ENCODE measurements around the gene TBXAS1.

The TBXAS1 gene

DNA sequence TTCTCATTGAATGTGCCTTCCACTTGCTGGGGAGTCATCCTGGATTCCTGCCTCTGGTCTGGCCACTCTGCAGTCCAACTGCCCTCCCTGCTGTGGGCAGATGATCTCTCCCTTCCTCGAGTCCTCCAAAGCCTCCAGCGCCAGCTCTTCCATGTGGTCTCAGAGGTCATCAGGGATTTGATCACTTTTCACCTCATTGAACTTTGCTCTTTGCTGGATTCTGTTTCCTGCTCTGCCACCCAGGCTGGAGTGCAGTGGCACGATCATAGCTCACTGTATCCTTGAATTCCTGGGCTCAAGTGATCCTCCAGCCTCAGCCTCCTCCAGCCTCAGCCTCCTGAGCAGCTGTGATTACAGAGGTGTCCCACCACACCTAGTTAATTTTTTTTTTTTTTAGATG is 22.1 kb upstream of the TBXAS1 start:
- Histone ChIP-seq H3K27me3 (ENCODE audit: control insufficient read depth, insufficient read depth, low read length) (no peaks in the 10 kb centered on the region), H3K9me3 (ENCODE audit: control insufficient read depth, insufficient read depth, low read length) (no peaks in the 10 kb centered on the region; the same call in 1 of the 2 replicates), H3K4me3 (ENCODE audit: low read length) (no peak overlapping the region), H3K4me1 (ENCODE audit: control insufficient read depth, insufficient read depth, low read length) (no peaks in the 10 kb centered on the region), H3K36me3 (ENCODE audit: control insufficient read depth, insufficient read depth, low read length) (no peaks in the 10 kb centered on the region), H3K27ac (ENCODE audit: low read length) (no peak overlapping the region)
- no CpG with 5 or more reads among the region's 3 CpGs for WGBS (ENCODE audit: insufficient coverage, insufficient read length)
- no peak for DNase-seq (ENCODE audit: low read depth, low spot score)

DNA sequence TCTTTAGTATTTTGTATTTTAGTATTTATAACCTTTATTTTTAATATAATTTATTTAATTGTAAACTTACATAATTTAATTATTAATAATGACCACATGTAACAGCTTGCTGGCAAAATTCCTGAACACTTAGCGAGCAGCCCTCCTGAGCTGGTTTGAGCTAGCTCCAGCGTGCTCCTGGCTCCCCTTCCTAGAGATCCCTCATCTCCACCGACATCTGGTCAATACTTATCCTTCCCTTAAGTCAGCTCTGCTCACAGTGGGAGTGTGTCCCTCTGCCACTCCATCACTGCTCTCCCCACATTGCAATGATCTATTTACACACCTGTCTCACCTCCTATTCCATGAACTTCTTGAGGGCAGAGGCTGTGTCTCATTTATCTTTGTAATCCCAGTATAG is 20.6 kb upstream of the TBXAS1 start:
- no peak for DNase-seq (ENCODE audit: low read depth, low spot score)
- no peak overlapping the region for H3K4me3 ChIP-seq (ENCODE audit: low read length)
- H3K9me3 ChIP-seq (ENCODE audit: control insufficient read depth, insufficient read depth, low read length), result no peaks in the 10 kb centered on the region; the same call in 1 of the 2 replicates
- no CpG with 5 or more reads among the region's 3 CpGs for WGBS (ENCODE audit: insufficient coverage, insufficient read length)
- no peaks in the 10 kb centered on the region for H3K4me1 ChIP-seq (ENCODE audit: control insufficient read depth, insufficient read depth, low read length)
- no peaks in the 10 kb centered on the region for H3K36me3 ChIP-seq (ENCODE audit: control insufficient read depth, insufficient read depth, low read length)
- H3K27me3 ChIP-seq (ENCODE audit: control insufficient read depth, insufficient read depth, low read length), result no peaks in the 10 kb centered on the region
- H3K27ac ChIP-seq (ENCODE audit: low read length), result no peak overlapping the region

DNA sequence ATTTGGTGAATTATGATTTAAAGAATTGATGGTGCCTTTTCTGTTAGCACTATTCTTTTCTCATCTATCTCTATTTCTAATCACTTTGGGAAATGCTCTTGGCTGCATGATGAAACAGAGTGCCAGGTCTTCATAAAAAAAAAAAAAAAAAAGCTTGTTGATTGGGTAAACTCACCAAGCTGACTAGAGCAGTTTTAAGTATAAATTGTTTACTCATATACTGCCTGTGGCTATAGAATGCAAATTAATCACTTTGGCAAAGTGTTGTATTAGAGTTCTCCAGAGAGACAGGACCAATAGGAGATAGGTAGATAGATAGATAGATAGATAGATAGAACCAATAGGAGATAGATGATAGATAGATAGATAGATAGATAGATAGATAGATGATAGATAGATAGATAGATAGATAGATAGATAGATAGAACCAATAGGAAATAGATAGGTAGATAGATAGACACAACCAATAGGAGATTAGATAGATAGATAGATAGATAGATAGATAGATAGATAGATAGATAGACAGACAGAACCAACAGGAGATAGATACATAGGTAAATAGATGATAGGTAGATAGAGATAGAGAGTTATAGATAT is 20.1 kb upstream of the TBXAS1 start:
- H3K4me3 ChIP-seq (ENCODE audit: low read length), result no peak overlapping the region
- H3K9me3 ChIP-seq (ENCODE audit: control insufficient read depth, insufficient read depth, low read length), result no peaks in the 10 kb centered on the region
- H3K27ac ChIP-seq (ENCODE audit: low read length), result no peak overlapping the region
- no peak for DNase-seq (ENCODE audit: low read depth, low spot score)
- no peaks in the 10 kb centered on the region for H3K36me3 ChIP-seq (ENCODE audit: control insufficient read depth, insufficient read depth, low read length)
- H3K4me1 ChIP-seq (ENCODE audit: control insufficient read depth, insufficient read depth, low read length), result no peaks in the 10 kb centered on the region
- no peaks in the 10 kb centered on the region for H3K27me3 ChIP-seq (ENCODE audit: control insufficient read depth, insufficient read depth, low read length)

GRCh38 chr7:139811066-139811465 is 18.0 kb upstream of the TBXAS1 start:
- Histone ChIP-seq H3K4me1 (ENCODE audit: control insufficient read depth, insufficient read depth, low read length) (no peaks in the 10 kb centered on the region), H3K27ac (ENCODE audit: low read length) (no peak overlapping the region), H3K4me3 (ENCODE audit: low read length) (no peak overlapping the region), H3K36me3 (ENCODE audit: control insufficient read depth, insufficient read depth, low read length) (no peaks in the 10 kb centered on the region), H3K27me3 (ENCODE audit: control insufficient read depth, insufficient read depth, low read length) (no peaks in the 10 kb centered on the region), H3K9me3 (ENCODE audit: control insufficient read depth, insufficient read depth, low read length) (no peaks in the 10 kb centered on the region)
- DNase-seq (ENCODE audit: low read depth, low spot score), result no peak
- WGBS (ENCODE audit: insufficient coverage, insufficient read length), result no CpG with 5 or more reads among the region's 2 CpGs

- no peak for DNase-seq (ENCODE audit: low read depth, low spot score)
- whole genome bisulfite sequencing (ENCODE audit: insufficient coverage, insufficient read length), result no CpG with 5 or more reads among the region's 6 CpGs
- Histone ChIP-seq H3K4me3 (ENCODE audit: low read length) (no peak overlapping the region), H3K27me3 (ENCODE audit: control insufficient read depth, insufficient read depth, low read length) (no peaks in the 10 kb centered on the region), H3K4me1 (ENCODE audit: control insufficient read depth, insufficient read depth, low read length) (no peaks in the 10 kb centered on the region), H3K27ac (ENCODE audit: low read length) (no peak overlapping the region), H3K9me3 (ENCODE audit: control insufficient read depth, insufficient read depth, low read length) (no peaks in the 10 kb centered on the region), H3K36me3 (ENCODE audit: control insufficient read depth, insufficient read depth, low read length) (no peaks in the 10 kb centered on the region)
Measured at GRCh38 chr7:139813151-139813550, 15.9 kb upstream of the TBXAS1 start.

DNA sequence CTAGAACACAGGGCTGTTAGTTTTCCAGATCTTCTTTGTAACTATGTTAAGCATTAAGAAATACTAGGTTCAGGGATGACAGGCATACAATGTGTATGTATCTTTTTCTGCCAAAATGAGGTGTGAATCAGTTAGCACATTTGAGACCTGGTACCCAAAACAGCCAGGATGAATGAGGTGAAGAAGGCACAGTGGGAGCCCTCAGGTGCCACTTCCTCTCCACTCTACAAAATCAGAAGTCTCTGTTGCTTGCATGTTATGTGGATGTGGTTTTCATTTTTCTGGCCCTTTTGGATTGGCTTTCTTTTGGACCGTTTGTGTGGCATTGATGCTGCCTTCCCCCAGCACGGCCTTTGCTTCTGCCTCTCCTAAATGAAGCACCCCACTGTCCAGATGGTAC is 15.4 kb upstream of the TBXAS1 start:
- Histone ChIP-seq H3K4me3 (ENCODE audit: low read length) (no peak overlapping the region), H3K36me3 (ENCODE audit: control insufficient read depth, insufficient read depth, low read length) (no peaks in the 10 kb centered on the region), H3K27me3 (ENCODE audit: control insufficient read depth, insufficient read depth, low read length) (no peaks in the 10 kb centered on the region), H3K9me3 (ENCODE audit: control insufficient read depth, insufficient read depth, low read length) (no peaks in the 10 kb centered on the region), H3K4me1 (ENCODE audit: control insufficient read depth, insufficient read depth, low read length) (no peaks in the 10 kb centered on the region), H3K27ac (ENCODE audit: low read length) (no peak overlapping the region)
- no CpG with 5 or more reads among the region's 2 CpGs for WGBS (ENCODE audit: insufficient coverage, insufficient read length)
- no peak for DNase-seq (ENCODE audit: low read depth, low spot score)

DNA sequence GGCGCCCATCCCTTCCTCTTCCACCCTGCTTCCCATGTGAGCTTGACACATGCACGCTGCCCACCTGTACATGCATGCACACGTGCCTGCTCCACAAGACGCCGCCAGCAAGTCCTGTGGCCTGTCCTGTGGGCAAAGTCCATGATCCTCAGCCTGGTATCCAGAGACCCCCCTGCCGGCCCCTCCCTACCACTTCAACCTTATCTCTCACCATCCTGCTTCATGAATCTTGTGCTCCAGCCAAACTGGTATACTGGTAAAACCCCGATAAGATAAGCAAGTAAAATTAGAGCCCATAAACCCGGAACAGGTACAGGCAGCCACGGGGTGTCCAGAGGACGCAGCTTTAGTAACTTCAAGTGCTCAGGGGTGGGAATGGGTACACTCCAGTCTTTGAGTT is 11.8 kb upstream of the TBXAS1 start:
- no peaks in the 10 kb centered on the region for H3K4me1 ChIP-seq (ENCODE audit: control insufficient read depth, insufficient read depth, low read length)
- no peaks in the 10 kb centered on the region for H3K27me3 ChIP-seq (ENCODE audit: control insufficient read depth, insufficient read depth, low read length)
- H3K27ac ChIP-seq (ENCODE audit: low read length), result no peak overlapping the region
- H3K9me3 ChIP-seq (ENCODE audit: control insufficient read depth, insufficient read depth, low read length), result no peaks in the 10 kb centered on the region
- no peak for DNase-seq (ENCODE audit: low read depth, low spot score)
- no peak overlapping the region for H3K4me3 ChIP-seq (ENCODE audit: low read length)
- no CpG with 5 or more reads among the region's 10 CpGs for WGBS (ENCODE audit: insufficient coverage, insufficient read length)
- H3K36me3 ChIP-seq (ENCODE audit: control insufficient read depth, insufficient read depth, low read length), result no peaks in the 10 kb centered on the region

GRCh38 chr7:139820089-139820488 is 9.0 kb upstream of the TBXAS1 start:
- Histone ChIP-seq H3K27me3 (ENCODE audit: control insufficient read depth, insufficient read depth, low read length) (no peaks in the 10 kb centered on the region), H3K27ac (ENCODE audit: low read length) (no peak overlapping the region), H3K36me3 (ENCODE audit: control insufficient read depth, insufficient read depth, low read length) (no peaks in the 10 kb centered on the region), H3K4me3 (ENCODE audit: low read length) (no peak overlapping the region), H3K9me3 (ENCODE audit: control insufficient read depth, insufficient read depth, low read length) (no peaks in the 10 kb centered on the region), H3K4me1 (ENCODE audit: control insufficient read depth, insufficient read depth, low read length) (no peaks in the 10 kb centered on the region)
- WGBS (ENCODE audit: insufficient coverage, insufficient read length), result no CpG with 5 or more reads among the region's 4 CpGs
- no peak for DNase-seq (ENCODE audit: low read depth, low spot score)

DNA sequence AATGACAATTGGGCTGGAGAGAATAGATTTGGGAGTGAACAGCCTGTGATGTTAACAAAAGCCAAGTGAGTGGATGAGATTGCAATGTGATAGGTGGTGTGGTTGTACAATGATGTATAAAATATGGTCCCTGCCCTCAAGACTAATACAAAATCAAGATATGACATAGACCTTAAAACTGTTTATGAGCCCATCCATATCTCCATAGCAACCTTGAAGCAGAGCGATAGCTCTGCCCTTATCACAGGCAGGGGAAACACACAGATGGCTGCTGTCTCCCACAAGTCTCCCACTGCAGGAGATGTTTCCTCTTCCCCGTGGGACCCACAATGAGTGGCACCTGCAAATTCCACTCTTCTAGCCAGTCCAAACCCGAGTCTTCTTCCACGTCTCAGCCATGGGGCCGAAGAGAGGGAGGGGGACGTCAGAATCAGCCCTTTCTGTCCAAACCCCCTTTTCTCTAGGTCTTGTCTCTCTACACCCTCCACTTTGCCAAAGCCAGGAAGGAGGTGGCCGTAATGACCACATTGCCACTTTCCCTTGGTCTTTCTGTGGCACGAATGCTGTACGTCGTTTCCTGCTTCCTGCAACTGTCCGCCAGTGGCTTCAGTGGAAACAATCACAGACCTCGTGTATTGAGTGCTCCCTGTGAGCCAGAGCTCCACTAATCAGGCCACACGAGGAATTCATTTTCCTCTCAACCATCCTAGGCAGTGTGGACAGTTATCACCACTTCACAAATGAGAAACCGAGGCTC is 7.5 kb upstream of the TBXAS1 start:
- Histone ChIP-seq H3K27ac (ENCODE audit: low read length) (no peak overlapping the region), H3K27me3 (ENCODE audit: control insufficient read depth, insufficient read depth, low read length) (no peaks in the 10 kb centered on the region), H3K4me1 (ENCODE audit: control insufficient read depth, insufficient read depth, low read length) (no peaks in the 10 kb centered on the region), H3K4me3 (ENCODE audit: low read length) (no peak overlapping the region), H3K36me3 (ENCODE audit: control insufficient read depth, insufficient read depth, low read length) (no peaks in the 10 kb centered on the region), H3K9me3 (ENCODE audit: control insufficient read depth, insufficient read depth, low read length) (no peaks in the 10 kb centered on the region)
- DNase-seq (ENCODE audit: low read depth, low spot score), result no peak
- WGBS (ENCODE audit: insufficient coverage, insufficient read length), result no CpG with 5 or more reads among the region's 14 CpGs

DNA sequence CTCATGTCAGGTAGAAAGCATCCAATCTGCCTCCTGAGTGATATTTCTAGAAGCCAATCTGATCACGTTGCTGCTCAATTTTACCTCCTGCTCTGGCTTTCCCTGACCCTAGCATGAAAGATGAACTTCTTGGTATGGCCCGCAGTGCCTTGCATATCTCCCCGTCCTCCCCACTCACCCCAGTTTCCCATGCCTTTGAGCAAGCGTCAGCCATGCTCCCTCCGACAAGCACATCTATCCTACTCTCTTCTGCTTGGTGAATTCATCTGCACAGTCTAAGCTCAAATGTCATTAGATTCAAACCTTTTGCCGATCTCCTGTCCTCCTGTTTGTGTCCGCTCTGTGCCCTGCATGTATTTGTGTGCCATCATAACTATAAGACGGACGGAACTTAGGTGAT is 6.2 kb upstream of the TBXAS1 start:
- H3K4me1 ChIP-seq (ENCODE audit: control insufficient read depth, insufficient read depth, low read length), result no peaks in the 10 kb centered on the region
- H3K36me3 ChIP-seq (ENCODE audit: control insufficient read depth, insufficient read depth, low read length), result no peaks in the 10 kb centered on the region
- H3K27ac ChIP-seq (ENCODE audit: low read length), result no peak overlapping the region
- H3K9me3 ChIP-seq (ENCODE audit: control insufficient read depth, insufficient read depth, low read length), result no peaks in the 10 kb centered on the region
- H3K27me3 ChIP-seq (ENCODE audit: control insufficient read depth, insufficient read depth, low read length), result no peaks in the 10 kb centered on the region
- no peak overlapping the region for H3K4me3 ChIP-seq (ENCODE audit: low read length)
- no CpG with 5 or more reads among the region's 9 CpGs for WGBS (ENCODE audit: insufficient coverage, insufficient read length)
- no peak for DNase-seq (ENCODE audit: low read depth, low spot score)

DNA sequence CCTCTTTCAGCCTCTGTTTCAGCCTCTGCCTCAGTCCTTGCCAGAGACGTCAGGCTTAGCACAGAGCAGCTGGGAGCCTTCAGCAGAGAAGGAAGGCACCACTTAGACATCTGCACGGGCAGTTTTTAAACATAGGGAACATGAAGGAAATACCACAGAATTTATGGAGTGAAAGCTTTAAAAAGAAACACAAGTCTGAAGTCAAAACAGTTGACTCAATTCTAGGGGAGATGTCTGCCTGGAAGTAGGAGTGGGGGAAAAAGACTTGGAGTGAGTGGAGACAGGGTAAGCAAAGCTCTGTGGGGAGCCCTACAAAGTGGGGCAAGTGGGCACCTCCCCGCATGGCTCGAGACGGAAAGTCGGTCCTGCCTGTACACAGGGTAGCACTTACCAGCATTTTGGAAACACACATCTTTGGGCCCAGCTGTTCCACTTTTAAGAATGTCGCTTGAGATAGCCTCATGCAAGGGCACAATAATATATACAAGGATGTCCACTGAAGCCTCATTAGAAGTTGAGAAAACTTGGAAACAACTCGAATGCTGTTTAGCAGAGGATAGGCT is 5.0 kb upstream of the TBXAS1 start:
- H3K4me3 ChIP-seq (ENCODE audit: low read length), result no peak overlapping the region
- no peaks in the 10 kb centered on the region for H3K4me1 ChIP-seq (ENCODE audit: control insufficient read depth, insufficient read depth, low read length)
- no peaks in the 10 kb centered on the region for H3K36me3 ChIP-seq (ENCODE audit: control insufficient read depth, insufficient read depth, low read length)
- WGBS (ENCODE audit: insufficient coverage, insufficient read length), result no CpG with 5 or more reads among the region's 8 CpGs
- H3K27ac ChIP-seq (ENCODE audit: low read length), result no peak overlapping the region
- DNase-seq (ENCODE audit: low read depth, low spot score), result no peak
- no peaks in the 10 kb centered on the region for H3K27me3 ChIP-seq (ENCODE audit: control insufficient read depth, insufficient read depth, low read length)
- no peaks in the 10 kb centered on the region for H3K9me3 ChIP-seq (ENCODE audit: control insufficient read depth, insufficient read depth, low read length)
